Natural killer cell (primary cell): ENCODE data around the gene RIMKLB. TPM values are rescaled to one million over a fixed set of nuclear protein-coding genes. Genes with fewer than 3 reads are reported as not detected.
A peak's percentile ranks its signal among the peaks of the same experiment; 100 is the strongest.

Experiments
- ATAC-seq, 3 donors: fragments of 150-1000 bp in 2 of 3; fragments of 200-7000 bp in 1 of 3; cut with Tn5 transposase; 1 replicate in 1 of 3; 2 replicates in 2 of 3; pipeline ENCODE4 v1.10.0; 2021; ENCODE audit warnings: mild to moderate bottlenecking in 2 of 3, moderate library complexity in 2 of 3
- DNase-seq, 2 donors: peaks; one replicate each; pipeline versions ENCODE4 v3.0.0 to v3.0.0-alpha.2; 2013 to 2021; ENCODE audit warnings: mixed read lengths in 1 of 2
- H3K27ac ChIP-seq: one replicate; pipeline ENCODE4 v1.5.1; 2013; ENCODE audit warnings: mild to moderate bottlenecking, low read length
- H3K27me3 ChIP-seq: one replicate; pipeline ENCODE4 v1.6.1; 2013; ENCODE audit warnings: low read length; ENCODE audit not compliant: control insufficient read depth, insufficient read depth
- H3K36me3 ChIP-seq: one replicate; pipeline ENCODE4 v1.6.1; 2013; ENCODE audit warnings: low read length; ENCODE audit not compliant: control insufficient read depth, insufficient read depth
- H3K4me1 ChIP-seq: one replicate; pipeline ENCODE4 v1.6.1; 2013; ENCODE audit warnings: low read length; ENCODE audit not compliant: control insufficient read depth, insufficient read depth
- H3K4me3 ChIP-seq: one replicate; pipeline ENCODE4 v1.5.1; 2013; ENCODE audit warnings: low read length
- H3K9me3 ChIP-seq: one replicate; pipeline ENCODE4 v1.6.1; 2013; ENCODE audit warnings: low read length; ENCODE audit not compliant: control insufficient read depth, insufficient read depth
- H3K27ac Mint-ChIP-seq, 2 donors: one replicate each; pipeline ENCODE4 v1.8.0; 2022; ENCODE audit warnings: mild to moderate bottlenecking in 2 of 2, mixed read lengths in 2 of 2, moderate library complexity in 1 of 2
- H3K27me3 Mint-ChIP-seq, 2 donors: one replicate each; pipeline ENCODE4 v1.8.0; 2022; ENCODE audit warnings: low read depth in 2 of 2, mixed read lengths in 2 of 2
- H3K36me3 Mint-ChIP-seq: one replicate; pipeline ENCODE4 v1.8.0; 2022; ENCODE audit warnings: mixed read lengths
- H3K4me1 Mint-ChIP-seq, 2 donors: one replicate each; pipeline ENCODE4 v1.8.0; 2022; ENCODE audit warnings: mixed read lengths in 2 of 2
- H3K4me3 Mint-ChIP-seq: one replicate; pipeline ENCODE4 v1.8.0; 2022; ENCODE audit warnings: mild to moderate bottlenecking, moderate library complexity, mixed read lengths
- H3K9me3 Mint-ChIP-seq, 2 donors: one replicate each; pipeline ENCODE4 v1.8.0; 2022; ENCODE audit warnings: mixed read lengths in 2 of 2
- CTCF ChIP-seq: fragments of 200-600 bp; IDR thresholded peaks from one replicate; pipeline ENCODE4 v1.8.0; 2022; ENCODE audit warnings: antibody characterized with exemption
- WGBS: methylation state at CpG from one replicate; pipeline ENCODE4 v1.1.7; 2013; ENCODE audit warnings: missing lambda C conversion rate; ENCODE audit not compliant: insufficient coverage; 5-methylcytosine and 5-hydroxymethylcytosine counted together
- intact Hi-C: fragments of 100-400 bp; cut with micrococcal nuclease; formaldehyde crosslinking; loops from one replicate; pipeline ENCODE4 v1.14.2; 2022
- total RNA-seq, 4 donors: library from RNA; stranded (reverse); fragments of 120-200 nt in 1 of 4; gene quantifications; one replicate each; pipeline versions ENCODE4 v1.2.3 to v1.2.4, GENCODE V29; 2013 to 2022

Gene RIMKLB
- total RNA-seq, 3 donors from 2014 or later (not counting 1 experiment from before 2014, with no cell fraction given) = 13.7 to 16.3 (median 15.4) TPM

GRCh38 chr12:8681129-8681884 is 16.5 kb upstream of the RIMKLB start:
- Mint-ChIP-seq H3K4me1 (peaks cover 0 to 7% of the 10 kb centered on the region in 2 donors), H3K27me3 (peaks cover 0 to 3% of the 10 kb centered on the region in 2 donors), H3K36me3 (no peaks in the 10 kb centered on the region), H3K9me3 (no peaks in the 10 kb centered on the region), H3K27ac (no peak overlapping the region), H3K4me3 (no peak overlapping the region)
- intact Hi-C loops = no loop called here
- no peak for TF ChIP-seq CTCF
- H3K9me3 ChIP-seq = no peaks in the 10 kb centered on the region
- DNase-seq (no peak), ATAC-seq (no peak)
- H3K4me1 ChIP-seq = no peaks in the 10 kb centered on the region
- 90% methylated on average over 11 of the region's 11 CpGs for WGBS
- H3K36me3 ChIP-seq = no peaks in the 10 kb centered on the region
- H3K27ac ChIP-seq = no peak overlapping the region
- no peak overlapping the region for H3K4me3 ChIP-seq
- no peaks in the 10 kb centered on the region for H3K27me3 ChIP-seq

- no peaks in the 10 kb centered on the region for H3K36me3 ChIP-seq
- 60% methylated on average over 1 of the region's 2 CpGs for WGBS
- ATAC-seq = no peak
- no peaks in the 10 kb centered on the region for H3K9me3 ChIP-seq
- H3K27me3 ChIP-seq = peaks cover 4% of the 10 kb centered on the region
- Mint-ChIP-seq H3K9me3 (no peaks in the 10 kb centered on the region), H3K36me3 (no peaks in the 10 kb centered on the region), H3K4me1 (peaks cover 0 to 7% of the 10 kb centered on the region in 2 donors), H3K4me3 (no peak overlapping the region), H3K27ac (no peak overlapping the region), H3K27me3 (peaks cover 5 to 7% of the 10 kb centered on the region in 2 donors)
- intact Hi-C loops = no loop called here
- H3K4me3 ChIP-seq = no peak overlapping the region
- H3K4me1 ChIP-seq = no peaks in the 10 kb centered on the region
- H3K27ac ChIP-seq = no peak overlapping the region
- TF ChIP-seq CTCF = no peak
- DNase-seq = no peak
Measured at GRCh38 chr12:8685051-8685450, 12.7 kb upstream of the RIMKLB start.

GRCh38 chr12:8687846-8688601 is 9.8 kb upstream of the RIMKLB start:
- Histone ChIP-seq H3K27me3 (peaks cover 6% of the 10 kb centered on the region), H3K9me3 (no peaks in the 10 kb centered on the region), H3K27ac (no peak overlapping the region), H3K4me1 (no peaks in the 10 kb centered on the region), H3K4me3 (no peak overlapping the region), H3K36me3 (no peaks in the 10 kb centered on the region)
- whole genome bisulfite sequencing = 24% methylated on average over 2 of the region's 2 CpGs
- TF ChIP-seq CTCF = no peak
- H3K27ac Mint-ChIP-seq = no peak overlapping the region
- H3K4me1 Mint-ChIP-seq = no peaks in the 10 kb centered on the region
- peaks cover 7% of the 10 kb centered on the region in 2 donors for H3K27me3 Mint-ChIP-seq
- no peaks in the 10 kb centered on the region for H3K9me3 Mint-ChIP-seq
- DNase-seq (peak in 1 of 2 donors; percentile 33), ATAC-seq (no peak)
- intact Hi-C loops = no loop called here
- H3K4me3 Mint-ChIP-seq = no peak overlapping the region
- no peaks in the 10 kb centered on the region for H3K36me3 Mint-ChIP-seq
